ENCODE measurements around the gene CD247.

Gene CD247

DNA sequence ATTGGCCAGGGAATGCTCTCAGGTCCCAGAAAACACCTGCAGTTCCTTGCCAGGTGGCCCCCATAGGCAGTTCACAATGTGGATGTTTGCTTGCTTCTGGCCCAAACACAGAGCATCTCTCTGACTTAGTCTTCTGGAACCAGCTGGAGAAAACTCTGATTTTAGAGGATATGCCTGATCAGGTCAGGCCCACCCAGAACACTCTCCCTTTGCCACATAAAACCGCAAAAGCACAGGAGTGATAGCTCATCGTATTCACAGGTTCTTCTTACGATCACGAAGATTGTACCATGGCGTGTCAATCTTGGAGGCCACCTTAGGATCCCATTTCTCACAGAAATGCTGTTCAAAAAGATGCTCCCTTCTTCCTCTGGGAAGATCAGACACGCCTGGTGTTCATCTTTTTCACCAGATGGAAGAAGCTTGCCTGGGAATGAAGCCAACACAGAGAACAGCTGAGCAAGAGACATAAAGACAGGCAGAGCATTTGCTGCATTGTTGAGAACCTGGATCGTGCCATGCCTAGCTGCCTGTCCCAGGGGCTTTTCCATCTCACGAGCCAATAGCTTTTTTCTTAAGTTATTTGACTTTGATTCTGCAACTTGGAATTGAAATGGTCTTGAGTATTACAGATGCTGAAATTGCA lies 11.6 kb upstream of the CD247 start:
- no peak for DNase-seq (ENCODE audit: low read depth)
- TF ChIP-seq, protein P1, sequence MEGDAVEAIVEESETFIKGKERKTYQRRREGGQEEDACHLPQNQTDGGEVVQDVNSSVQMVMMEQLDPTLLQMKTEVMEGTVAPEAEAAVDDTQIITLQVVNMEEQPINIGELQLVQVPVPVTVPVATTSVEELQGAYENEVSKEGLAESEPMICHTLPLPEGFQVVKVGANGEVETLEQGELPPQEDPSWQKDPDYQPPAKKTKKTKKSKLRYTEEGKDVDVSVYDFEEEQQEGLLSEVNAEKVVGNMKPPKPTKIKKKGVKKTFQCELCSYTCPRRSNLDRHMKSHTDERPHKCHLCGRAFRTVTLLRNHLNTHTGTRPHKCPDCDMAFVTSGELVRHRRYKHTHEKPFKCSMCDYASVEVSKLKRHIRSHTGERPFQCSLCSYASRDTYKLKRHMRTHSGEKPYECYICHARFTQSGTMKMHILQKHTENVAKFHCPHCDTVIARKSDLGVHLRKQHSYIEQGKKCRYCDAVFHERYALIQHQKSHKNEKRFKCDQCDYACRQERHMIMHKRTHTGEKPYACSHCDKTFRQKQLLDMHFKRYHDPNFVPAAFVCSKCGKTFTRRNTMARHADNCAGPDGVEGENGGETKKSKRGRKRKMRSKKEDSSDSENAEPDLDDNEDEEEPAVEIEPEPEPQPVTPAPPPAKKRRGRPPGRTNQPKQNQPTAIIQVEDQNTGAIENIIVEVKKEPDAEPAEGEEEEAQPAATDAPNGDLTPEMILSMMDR (IDR thresholded peaks at IDR 0.05; ENCODE audit: insufficient read depth, low read depth, low read length, missing control alignments), result no peak
- no peak overlapping the region for H3K4me3 ChIP-seq (ENCODE audit: low read depth, low read length)

DNA sequence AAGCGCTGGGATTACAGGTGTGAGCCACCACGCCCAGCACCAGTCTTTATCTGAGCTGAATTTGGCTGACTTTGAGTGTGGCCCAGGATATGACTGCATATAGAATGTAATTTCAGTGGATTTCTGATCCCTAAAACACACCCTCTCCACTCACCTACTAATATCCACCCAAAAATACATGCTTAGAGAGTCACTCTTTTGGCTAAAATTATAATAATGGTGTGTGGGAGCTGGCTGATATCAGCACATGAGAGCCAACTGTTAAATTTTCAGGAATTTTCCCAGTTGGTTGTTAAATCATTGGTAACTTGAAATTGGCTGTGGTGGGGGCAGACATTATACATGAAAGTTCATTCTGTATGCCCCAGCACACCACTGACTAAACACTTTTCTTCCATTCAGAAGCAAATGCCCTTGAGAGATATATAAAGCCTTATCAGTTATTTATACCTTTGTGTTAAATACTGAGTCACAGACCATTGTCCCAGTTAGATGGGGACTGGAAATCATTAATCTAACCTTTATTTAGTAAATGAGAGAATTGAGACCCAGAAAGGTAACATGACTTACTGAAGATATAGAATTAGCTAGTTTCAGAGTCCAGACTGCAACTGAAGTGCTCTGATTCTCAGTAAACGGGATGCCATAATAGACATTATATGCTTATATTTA lies 9.9 kb upstream of the CD247 start:
- TF ChIP-seq, protein P1 (IDR thresholded peaks at IDR 0.05; ENCODE audit: insufficient read depth, low read depth, low read length, missing control alignments), result no peak
- DNase-seq (ENCODE audit: low read depth), result no peak
- H3K4me3 ChIP-seq (ENCODE audit: low read depth, low read length), result no peak overlapping the region

GRCh38 chr1:167526667-167527383 lies 8.5 kb upstream of the CD247 start:
- TF ChIP-seq, protein P1 (IDR thresholded peaks at IDR 0.05; ENCODE audit: insufficient read depth, low read depth, low read length, missing control alignments), result no peak
- no peak for DNase-seq (ENCODE audit: low read depth)
- H3K4me3 ChIP-seq (ENCODE audit: low read depth, low read length), result no peak overlapping the region

- H3K4me3 ChIP-seq (ENCODE audit: low read depth, low read length), result no peak overlapping the region
- no peak for DNase-seq (ENCODE audit: low read depth)
- TF ChIP-seq, protein P1 (IDR thresholded peaks at IDR 0.05; ENCODE audit: insufficient read depth, low read depth, low read length, missing control alignments), result no peak
Measured at GRCh38 chr1:167524651-167525050, 6.3 kb upstream of the CD247 start.

DNA sequence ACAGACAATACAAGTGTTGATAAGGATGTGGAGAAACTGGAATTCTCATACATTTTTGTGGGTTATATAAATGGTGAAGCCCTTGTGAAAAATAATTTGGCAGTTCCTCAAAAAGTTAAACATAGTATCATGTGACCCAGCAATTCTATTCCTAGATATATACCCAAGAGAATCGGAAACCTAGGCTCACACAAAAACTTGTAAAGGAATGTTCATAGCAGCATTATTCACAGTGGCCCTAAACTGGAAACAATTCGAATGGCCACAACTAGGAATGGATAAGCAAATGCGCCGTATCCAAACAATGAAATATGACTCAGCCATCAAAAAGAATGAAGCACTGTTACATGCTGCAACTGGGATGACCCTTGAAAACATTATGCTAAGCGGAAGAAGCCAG lies 3.9 kb upstream of the CD247 start:
- TF ChIP-seq, protein P1 (IDR thresholded peaks at IDR 0.05; ENCODE audit: insufficient read depth, low read depth, low read length, missing control alignments), result no peak
- DNase-seq (ENCODE audit: low read depth), result no peak
- no peak overlapping the region for H3K4me3 ChIP-seq (ENCODE audit: low read depth, low read length)

- no peak for DNase-seq (ENCODE audit: low read depth)
- H3K4me3 ChIP-seq (ENCODE audit: low read depth, low read length), result no peak overlapping the region
- TF ChIP-seq, protein P1 (IDR thresholded peaks at IDR 0.05; ENCODE audit: insufficient read depth, low read depth, low read length, missing control alignments), result no peak
Measured at GRCh38 chr1:167520711-167521206, 2.4 kb upstream of the CD247 start.
